ENCODE results near the gene PALD1.

DNA sequence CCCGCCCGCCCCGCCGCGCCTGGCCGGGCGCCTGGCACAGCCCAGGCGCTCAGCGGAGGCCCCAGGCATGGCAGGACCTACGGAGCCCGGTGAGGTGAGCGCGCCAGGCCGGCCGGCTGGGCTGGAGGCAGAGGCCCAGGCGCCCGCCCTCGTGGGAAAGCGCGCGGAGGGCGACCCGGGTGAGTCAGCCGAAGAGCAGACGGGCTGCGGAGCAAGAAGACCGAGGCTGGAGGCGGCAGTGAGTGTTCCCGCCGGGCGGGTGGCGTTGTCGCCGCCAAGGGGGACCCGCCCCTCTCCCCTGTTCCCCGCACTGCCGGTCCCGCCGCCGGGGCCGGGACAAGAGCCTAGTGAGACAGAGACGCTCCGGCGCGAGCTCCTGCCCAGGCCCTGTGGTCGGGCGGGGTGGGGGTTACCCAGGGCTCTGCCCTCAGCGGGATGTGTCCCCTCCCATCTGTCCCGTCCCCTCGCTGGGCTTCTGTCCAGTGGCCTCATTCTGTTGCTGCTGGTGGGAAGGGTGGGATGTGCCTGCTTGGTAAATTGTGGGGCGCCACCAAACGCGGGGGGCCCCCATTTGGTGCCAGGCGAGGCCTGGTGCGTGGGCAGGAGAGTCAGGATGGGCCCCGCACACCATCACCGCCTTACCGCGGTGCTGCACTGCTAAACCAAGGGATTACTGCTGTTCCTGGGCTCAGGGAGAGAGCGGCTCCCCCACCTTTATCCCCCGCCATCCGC lies 20.1 kb upstream of the PALD1 start:
- TF ChIP-seq, protein P1, sequence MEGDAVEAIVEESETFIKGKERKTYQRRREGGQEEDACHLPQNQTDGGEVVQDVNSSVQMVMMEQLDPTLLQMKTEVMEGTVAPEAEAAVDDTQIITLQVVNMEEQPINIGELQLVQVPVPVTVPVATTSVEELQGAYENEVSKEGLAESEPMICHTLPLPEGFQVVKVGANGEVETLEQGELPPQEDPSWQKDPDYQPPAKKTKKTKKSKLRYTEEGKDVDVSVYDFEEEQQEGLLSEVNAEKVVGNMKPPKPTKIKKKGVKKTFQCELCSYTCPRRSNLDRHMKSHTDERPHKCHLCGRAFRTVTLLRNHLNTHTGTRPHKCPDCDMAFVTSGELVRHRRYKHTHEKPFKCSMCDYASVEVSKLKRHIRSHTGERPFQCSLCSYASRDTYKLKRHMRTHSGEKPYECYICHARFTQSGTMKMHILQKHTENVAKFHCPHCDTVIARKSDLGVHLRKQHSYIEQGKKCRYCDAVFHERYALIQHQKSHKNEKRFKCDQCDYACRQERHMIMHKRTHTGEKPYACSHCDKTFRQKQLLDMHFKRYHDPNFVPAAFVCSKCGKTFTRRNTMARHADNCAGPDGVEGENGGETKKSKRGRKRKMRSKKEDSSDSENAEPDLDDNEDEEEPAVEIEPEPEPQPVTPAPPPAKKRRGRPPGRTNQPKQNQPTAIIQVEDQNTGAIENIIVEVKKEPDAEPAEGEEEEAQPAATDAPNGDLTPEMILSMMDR (IDR thresholded peaks at IDR 0.05) = no peak
- TF ChIP-seq POLR2A (IDR thresholded peaks at IDR 0.05) (no peak), POLR2AphosphoS5 (IDR thresholded peaks at IDR 0.05; ENCODE audit: insufficient read depth in 1 of 2, low read depth in 1 of 2) (peak in 1 of 2 donors; percentile 53)
